Panc1 (cell line): ENCODE data around the gene SUPT6H. TPM values are rescaled to one million over a fixed set of nuclear protein-coding genes. Genes with fewer than 3 reads are reported as not detected.

Experiments used
- ATAC-seq: fragments of 200-7000 bp; cut with Tn5 transposase; 2 replicates; pipeline ENCODE4 v1.9.1; 2020; ENCODE audit warnings: mild to moderate bottlenecking, moderate library complexity
- BruUV-seq: library from RNA; stranded (reverse); fragments of 400-500 nt; replicated peaks from 2 replicates; lab custom pipeline; 2021; lab: Mats Ljungman, UMichigan
- CTCF ChIA-PET: fragments of 300-600 bp; sonication (Branson Sonifier 250); formaldehyde crosslinking; loops from one replicate; lab custom pipeline; 2022; ENCODE audit warnings: antibody characterized with exemption; lab: Charles Lee
- POLR2A ChIA-PET: fragments of 300-600 bp; sonication (Branson Sonifier 250); formaldehyde crosslinking; loops from one replicate; lab custom pipeline; 2022; ENCODE audit warnings: antibody characterized with exemption; lab: Charles Lee
- DNase-seq: peaks from one replicate; pipeline ENCODE4 v3.0.0-alpha.2; 2010; ENCODE audit warnings: low read depth, low spot score
- H3K27ac ChIP-seq: 2 replicates; pipeline ENCODE4 v1.5.1; 2011; ENCODE audit warnings: mild to moderate bottlenecking, low read length, inconsistent platforms
- H3K27me3 ChIP-seq: fragments of 200-500 bp; sonication (Bioruptor generic); 2 replicates; pipeline ENCODE4 v1.6.0; 2014; ENCODE audit warnings: low read length, inconsistent platforms; ENCODE audit not compliant: control insufficient read depth, insufficient read depth
- H3K36me3 ChIP-seq: fragments of 200-500 bp; sonication (Bioruptor generic); 2 replicates; pipeline ENCODE4 v1.5.1; 2014; ENCODE audit warnings: inconsistent platforms, mild to moderate bottlenecking, low read length, moderate library complexity; ENCODE audit not compliant: control insufficient read depth, insufficient read depth
- H3K4me1 ChIP-seq: 2 replicates; pipeline ENCODE4 v1.5.1; 2011; ENCODE audit warnings: inconsistent platforms, mild to moderate bottlenecking, low read length, moderate library complexity; ENCODE audit not compliant: control insufficient read depth, insufficient read depth
- H3K4me3 ChIP-seq, 2 experiments: 2 replicates each; pipeline ENCODE4 v1.5.1; 2011 to 2012; ENCODE audit warnings: low read depth in 2 of 2, low read length in 2 of 2, mild to moderate bottlenecking in 2 of 2, inconsistent platforms in 1 of 2, moderate library complexity in 1 of 2
- H3K9me3 ChIP-seq: fragments of 200-500 bp; sonication (Bioruptor generic); 2 replicates; pipeline ENCODE4 v1.5.1; 2014; ENCODE audit warnings: low read depth, mild to moderate bottlenecking, inconsistent platforms, low read length, moderate library complexity; ENCODE audit not compliant: control insufficient read depth, insufficient read depth
- CTCF ChIP-seq: fragments of 450-650 bp; IDR thresholded peaks from 2 replicates; pipeline ENCODE4 v1.5.1; 2017; ENCODE audit warnings: mild to moderate bottlenecking
- POLR2AphosphoS5 ChIP-seq: IDR thresholded peaks from 2 replicates; pipeline ENCODE4 v1.6.1; 2012; ENCODE audit warnings: mild to moderate bottlenecking, low read depth, low read length, moderate library complexity
- SIN3A ChIP-seq: IDR thresholded peaks from 2 replicates; pipeline ENCODE4 v1.6.1; 2012; ENCODE audit warnings: low read depth, mild to moderate bottlenecking, low read length, moderate library complexity, borderline replicate concordance; ENCODE audit not compliant: insufficient read depth
- TCF7L2 ChIP-seq: IDR thresholded peaks from 2 replicates; pipeline ENCODE4 v1.6.1; 2011; ENCODE audit warnings: mild to moderate bottlenecking, low read depth, low read length, inconsistent platforms
- in situ Hi-C: cut with HindIII; loops from 2 replicates; pipeline ENCODE4 v1.10.0; 2016; ENCODE audit warnings: low sequenced_read_pairs, low pct_unique_long_range_greater_than_20kb
- intact Hi-C: fragments of 100-400 bp; cut with micrococcal nuclease; formaldehyde crosslinking; loops from one replicate; pipeline ENCODE4 v1.10.0; 2022; ENCODE audit not compliant: unreplicated experiment
- total RNA-seq: library from RNA; stranded (reverse); gene quantifications from one replicate; pipeline ENCODE4 v1.2.1, GENCODE V29; 2021; ENCODE audit not compliant: unreplicated experiment
- TF ChIP-seq, protein P1 (sequence below), 2 experiments: IDR thresholded peaks; 2 replicates each; pipeline ENCODE4 v1.6.1; 2011 to 2012; ENCODE audit warnings: low read depth in 2 of 2, control low read depth in 1 of 2, low read length in 1 of 2, mild to moderate bottlenecking in 1 of 2, moderate library complexity in 1 of 2; ENCODE audit not compliant: insufficient read depth in 1 of 2

The SUPT6H gene
- total RNA-seq, 1 experiment from 2014 or later, result 108 TPM

DNA sequence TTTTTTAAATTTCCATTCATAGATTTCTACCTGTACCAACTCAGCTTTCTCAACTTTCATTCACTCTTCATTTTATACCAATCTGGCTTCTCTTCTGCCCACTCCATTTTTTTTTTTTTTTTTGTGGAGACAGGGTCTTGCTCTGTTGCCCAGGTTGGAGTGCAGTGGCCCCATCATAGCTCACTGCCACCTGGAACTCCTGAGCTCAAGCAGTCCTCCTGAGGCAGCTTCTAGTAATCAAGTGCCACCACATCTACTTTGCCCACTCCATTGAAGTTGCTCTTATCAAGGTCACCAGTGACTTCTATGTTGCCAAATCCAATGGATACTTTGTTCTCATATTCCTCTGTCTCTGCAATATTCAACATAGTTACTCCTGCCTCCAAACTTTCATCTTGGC, 1.7 kb downstream of the SUPT6H start:
- Histone ChIP-seq H3K4me3 (no peak overlapping the region; a peak in 2 of 4 replicates), H3K27me3 (no peaks in the 10 kb centered on the region), H3K4me1 (peaks cover 18% of the 10 kb centered on the region), H3K27ac (no peak overlapping the region; the same call in 1 of the 2 replicates), H3K36me3 (peaks cover 5% of the 10 kb centered on the region; the same call in 1 of the 2 replicates), H3K9me3 (no peaks in the 10 kb centered on the region)
- ATAC-seq (no peak), DNase-seq (no peak)
- POLR2A ChIA-PET, result no interaction called here
- in situ Hi-C loops, result no loop called here
- intact Hi-C loops, result no loop called here
- CTCF ChIA-PET, result no interaction called here
- BruUV-seq, result no TSS peak
- TF ChIP-seq SIN3A (no peak), CTCF (no peak), POLR2AphosphoS5 (no peak), TCF7L2 (no peak)
- TF ChIP-seq, protein P1, sequence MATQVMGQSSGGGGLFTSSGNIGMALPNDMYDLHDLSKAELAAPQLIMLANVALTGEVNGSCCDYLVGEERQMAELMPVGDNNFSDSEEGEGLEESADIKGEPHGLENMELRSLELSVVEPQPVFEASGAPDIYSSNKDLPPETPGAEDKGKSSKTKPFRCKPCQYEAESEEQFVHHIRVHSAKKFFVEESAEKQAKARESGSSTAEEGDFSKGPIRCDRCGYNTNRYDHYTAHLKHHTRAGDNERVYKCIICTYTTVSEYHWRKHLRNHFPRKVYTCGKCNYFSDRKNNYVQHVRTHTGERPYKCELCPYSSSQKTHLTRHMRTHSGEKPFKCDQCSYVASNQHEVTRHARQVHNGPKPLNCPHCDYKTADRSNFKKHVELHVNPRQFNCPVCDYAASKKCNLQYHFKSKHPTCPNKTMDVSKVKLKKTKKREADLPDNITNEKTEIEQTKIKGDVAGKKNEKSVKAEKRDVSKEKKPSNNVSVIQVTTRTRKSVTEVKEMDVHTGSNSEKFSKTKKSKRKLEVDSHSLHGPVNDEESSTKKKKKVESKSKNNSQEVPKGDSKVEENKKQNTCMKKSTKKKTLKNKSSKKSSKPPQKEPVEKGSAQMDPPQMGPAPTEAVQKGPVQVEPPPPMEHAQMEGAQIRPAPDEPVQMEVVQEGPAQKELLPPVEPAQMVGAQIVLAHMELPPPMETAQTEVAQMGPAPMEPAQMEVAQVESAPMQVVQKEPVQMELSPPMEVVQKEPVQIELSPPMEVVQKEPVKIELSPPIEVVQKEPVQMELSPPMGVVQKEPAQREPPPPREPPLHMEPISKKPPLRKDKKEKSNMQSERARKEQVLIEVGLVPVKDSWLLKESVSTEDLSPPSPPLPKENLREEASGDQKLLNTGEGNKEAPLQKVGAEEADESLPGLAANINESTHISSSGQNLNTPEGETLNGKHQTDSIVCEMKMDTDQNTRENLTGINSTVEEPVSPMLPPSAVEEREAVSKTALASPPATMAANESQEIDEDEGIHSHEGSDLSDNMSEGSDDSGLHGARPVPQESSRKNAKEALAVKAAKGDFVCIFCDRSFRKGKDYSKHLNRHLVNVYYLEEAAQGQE (IDR thresholded peaks at IDR 0.05; ENCODE audit: insufficient read depth in 1 of 2, low read depth in 2 of 2, low read length in 1 of 2), result no peak

- intact Hi-C loops, result no loop called here
- CTCF ChIA-PET, result no interaction called here
- Histone ChIP-seq H3K4me1 (peaks cover 10% of the 10 kb centered on the region), H3K9me3 (no peaks in the 10 kb centered on the region), H3K36me3 (peaks cover 9% of the 10 kb centered on the region), H3K4me3 (no peak overlapping the region), H3K27ac (no peak overlapping the region), H3K27me3 (no peaks in the 10 kb centered on the region)
- POLR2A ChIA-PET, result no interaction called here
- no TSS peak for BruUV-seq
- no peak for ATAC-seq
- TF ChIP-seq POLR2AphosphoS5, result no peak
- TF ChIP-seq, protein P1 (IDR thresholded peaks at IDR 0.05; ENCODE audit: insufficient read depth in 1 of 2, low read depth in 2 of 2, low read length in 1 of 2), result no peak
- TF ChIP-seq TCF7L2, result no peak
- no peak for TF ChIP-seq CTCF
- no peak for TF ChIP-seq SIN3A
- DNase-seq, result no peak
- in situ Hi-C loops, result no loop called here
Measured at GRCh38 chr17:28665994-28666393, 4.0 kb downstream of the SUPT6H start.
